Astrocyte of the cerebellum (primary cell): ENCODE measurements around the gene KRT80.

Experiments used
- DNase-seq: peaks from one replicate; pipeline ENCODE4 v3.0.0-alpha.2; 2011; ENCODE audit warnings: low read depth
- H3K4me3 ChIP-seq: 2 replicates; pipeline ENCODE4 v1.5.1; 2011; ENCODE audit warnings: mild to moderate bottlenecking, low read depth, low read length, moderate library complexity
- in situ Hi-C: cut with HindIII; loops from 2 replicates; pipeline ENCODE4 v1.10.0; 2017; ENCODE audit warnings: low sequenced_read_pairs
- TF ChIP-seq, protein P1 (sequence below): IDR thresholded peaks from 2 replicates; pipeline ENCODE4 v1.5.1; 2012; ENCODE audit warnings: low read length, low read depth, moderate library complexity, mild to moderate bottlenecking; ENCODE audit errors: missing control alignments

KRT80 gene

DNA sequence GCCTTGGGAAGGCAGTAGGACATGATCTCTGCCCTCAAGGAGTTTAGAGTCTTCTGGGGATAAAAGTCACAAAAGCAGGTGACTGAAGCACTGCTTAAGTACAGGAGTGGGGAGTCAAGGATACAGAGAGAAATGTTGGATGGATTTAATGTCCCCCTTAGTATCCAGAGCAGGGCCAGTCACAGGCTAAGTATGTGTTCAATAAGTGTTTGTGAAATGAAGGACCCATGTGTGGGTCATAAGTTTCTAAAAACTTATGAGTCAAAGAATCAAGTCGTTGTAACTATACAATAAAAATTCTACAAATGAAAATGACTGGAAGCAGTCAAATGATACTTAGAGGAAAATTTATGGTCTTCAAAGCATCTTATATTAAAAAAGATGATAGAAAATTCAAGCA is 25.1 kb downstream of the KRT80 start:
- no peak for DNase-seq
- in situ Hi-C loops: no loop called here
- no peak overlapping the region for H3K4me3 ChIP-seq
- TF ChIP-seq, protein P1, sequence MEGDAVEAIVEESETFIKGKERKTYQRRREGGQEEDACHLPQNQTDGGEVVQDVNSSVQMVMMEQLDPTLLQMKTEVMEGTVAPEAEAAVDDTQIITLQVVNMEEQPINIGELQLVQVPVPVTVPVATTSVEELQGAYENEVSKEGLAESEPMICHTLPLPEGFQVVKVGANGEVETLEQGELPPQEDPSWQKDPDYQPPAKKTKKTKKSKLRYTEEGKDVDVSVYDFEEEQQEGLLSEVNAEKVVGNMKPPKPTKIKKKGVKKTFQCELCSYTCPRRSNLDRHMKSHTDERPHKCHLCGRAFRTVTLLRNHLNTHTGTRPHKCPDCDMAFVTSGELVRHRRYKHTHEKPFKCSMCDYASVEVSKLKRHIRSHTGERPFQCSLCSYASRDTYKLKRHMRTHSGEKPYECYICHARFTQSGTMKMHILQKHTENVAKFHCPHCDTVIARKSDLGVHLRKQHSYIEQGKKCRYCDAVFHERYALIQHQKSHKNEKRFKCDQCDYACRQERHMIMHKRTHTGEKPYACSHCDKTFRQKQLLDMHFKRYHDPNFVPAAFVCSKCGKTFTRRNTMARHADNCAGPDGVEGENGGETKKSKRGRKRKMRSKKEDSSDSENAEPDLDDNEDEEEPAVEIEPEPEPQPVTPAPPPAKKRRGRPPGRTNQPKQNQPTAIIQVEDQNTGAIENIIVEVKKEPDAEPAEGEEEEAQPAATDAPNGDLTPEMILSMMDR: no peak

DNA sequence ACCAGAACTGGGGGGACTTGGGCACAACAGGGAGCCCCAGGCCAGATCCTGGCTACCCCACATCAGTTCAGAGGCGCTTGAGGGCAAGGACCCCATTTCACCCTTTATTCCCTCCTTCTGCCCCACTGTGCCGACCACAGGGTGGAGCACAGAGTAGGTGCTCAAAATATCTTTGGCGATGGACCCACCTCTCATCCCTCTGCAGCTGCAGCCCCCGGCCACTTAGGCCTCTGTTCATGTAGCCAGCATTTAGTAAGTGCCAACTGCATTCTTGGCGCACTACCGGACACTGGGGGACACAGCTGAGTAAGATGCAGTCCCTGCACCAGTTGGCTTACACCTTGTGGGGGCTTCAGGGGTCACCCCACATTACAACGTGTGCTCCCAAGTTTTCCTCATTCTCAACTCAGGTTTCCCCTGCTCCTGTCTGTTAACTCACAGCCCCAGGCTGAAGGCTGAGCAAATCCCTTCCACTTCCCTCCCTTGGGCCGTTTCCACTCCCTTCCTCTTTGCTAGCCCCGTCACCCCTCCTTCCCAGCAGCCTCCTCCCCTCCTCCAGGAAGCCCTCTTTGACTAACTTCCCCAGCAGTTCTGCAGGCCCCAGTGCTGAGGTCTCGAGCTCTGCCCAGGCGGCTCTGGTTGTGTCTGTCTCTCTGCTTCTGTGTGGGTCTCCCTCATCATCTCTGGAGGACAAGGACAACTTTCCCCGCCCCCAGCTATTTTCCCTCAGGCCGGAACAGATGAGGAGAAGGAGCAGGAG is 26.5 kb downstream of the KRT80 start:
- no peak overlapping the region for H3K4me3 ChIP-seq
- in situ Hi-C loops: no loop called here
- no peak for DNase-seq
- TF ChIP-seq, protein P1: no peak

DNA sequence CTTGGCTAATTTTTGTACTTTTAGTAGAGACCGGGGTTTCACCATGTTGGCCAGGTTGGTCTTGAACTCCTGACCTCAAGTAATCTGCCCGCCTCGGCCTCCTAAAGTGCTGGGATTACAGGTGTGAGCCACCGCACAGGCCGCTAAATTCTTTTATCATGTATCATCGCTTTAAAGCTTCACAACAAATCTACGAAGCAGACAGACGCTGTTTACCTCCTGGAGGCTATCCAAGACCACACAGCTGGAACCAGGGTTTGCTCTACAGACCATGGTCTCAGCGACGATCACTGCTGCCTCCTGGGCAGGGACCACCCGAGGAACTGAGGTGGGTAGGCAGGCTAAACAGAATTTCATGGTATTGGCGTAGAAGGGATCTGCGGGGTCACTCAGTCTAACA is 27.2 kb downstream of the KRT80 start:
- no peak for DNase-seq
- TF ChIP-seq, protein P1: no peak
- H3K4me3 ChIP-seq: no peak overlapping the region
- in situ Hi-C loops: no loop called here

DNA sequence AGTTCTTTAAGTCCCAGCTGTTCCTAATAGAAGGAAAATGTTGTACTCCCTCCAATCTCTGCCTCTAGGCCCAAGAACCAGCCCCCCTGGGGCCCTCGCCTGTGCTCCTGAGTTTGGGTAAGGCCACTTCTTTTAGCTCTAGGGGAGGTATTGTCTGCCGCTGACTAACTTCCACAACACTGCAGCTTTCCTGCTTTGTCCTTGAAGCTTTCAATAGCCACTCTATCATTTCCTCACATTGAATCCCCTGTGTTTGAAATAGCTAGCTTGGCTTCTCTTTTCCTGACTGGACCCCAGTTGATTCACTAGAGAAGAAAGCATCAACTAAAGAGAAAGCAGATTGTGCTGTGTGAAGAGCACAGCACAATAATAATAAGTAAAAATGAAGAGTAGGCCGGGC is 28.8 kb downstream of the KRT80 start:
- no peak for DNase-seq
- in situ Hi-C loops: no loop called here
- TF ChIP-seq, protein P1: no peak
- no peak overlapping the region for H3K4me3 ChIP-seq

DNA sequence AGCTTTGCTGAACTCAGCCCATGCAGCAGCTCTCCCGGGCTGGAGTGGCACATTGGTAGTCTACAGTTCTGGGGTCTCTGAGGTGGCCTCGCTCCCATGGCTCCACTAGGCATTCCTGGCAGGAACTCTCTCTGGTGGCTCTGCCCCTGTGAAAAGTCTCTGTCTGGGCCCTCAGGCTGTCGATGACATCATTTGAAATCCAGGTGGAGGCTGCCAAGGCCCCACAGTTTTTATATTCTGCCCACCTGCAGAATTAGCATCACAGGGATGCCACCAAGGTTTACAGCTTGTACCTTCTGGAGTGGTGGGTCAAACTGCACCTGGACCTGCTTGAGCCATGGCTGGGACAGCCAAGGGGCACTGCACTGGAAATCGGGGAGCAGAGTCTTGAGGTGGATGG is 31.6 kb downstream of the KRT80 start:
- no peak for DNase-seq
- TF ChIP-seq, protein P1: no peak
- in situ Hi-C loops: no loop called here
- no peak overlapping the region for H3K4me3 ChIP-seq

DNA sequence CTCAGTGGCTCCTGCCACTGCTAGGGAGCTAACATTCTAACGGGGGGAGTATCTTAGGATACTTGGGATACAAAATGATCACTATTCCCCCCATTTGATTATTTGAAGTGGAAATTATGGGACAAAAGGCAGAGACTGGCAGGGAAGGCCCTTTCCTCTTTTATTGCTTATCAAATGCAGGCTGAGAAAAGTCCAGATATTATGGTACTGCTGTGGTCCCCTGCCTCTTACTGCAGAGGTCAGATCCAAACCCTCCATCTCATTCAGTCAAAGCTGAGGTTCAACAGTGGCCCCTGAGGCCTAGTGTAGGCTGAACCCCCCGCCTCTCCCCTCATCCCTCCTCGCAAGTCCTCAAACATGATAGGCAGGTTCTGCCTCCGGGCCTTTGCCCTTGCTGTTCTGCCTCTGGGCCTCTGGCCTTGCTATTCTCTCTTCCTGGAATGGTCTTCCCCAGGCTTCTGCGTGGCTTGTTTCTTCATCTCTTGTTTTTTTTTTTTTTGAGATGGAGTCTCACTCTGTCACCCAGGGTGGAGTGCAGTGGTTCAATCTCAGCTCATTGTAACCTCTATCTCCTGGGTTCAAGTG is 34.2 kb downstream of the KRT80 start:
- H3K4me3 ChIP-seq: no peak overlapping the region
- TF ChIP-seq, protein P1: no peak
- in situ Hi-C loops: no loop called here
- no peak for DNase-seq
